Globus pallidus (tissue), 1 donor: ENCODE results near the gene MOB2.

Source experiments
- DNase-seq: peaks from one replicate; pipeline ENCODE4 v3.0.0-alpha.2; 2015; ENCODE audit warnings: low spot score

MOB2 gene

GRCh38 chr11:1470681-1471611, 15.6 kb downstream of the MOB2 start:
- no peak for DNase-seq

- DNase-seq: no peak
Measured at GRCh38 chr11:1469911-1470680, 16.5 kb downstream of the MOB2 start.

GRCh38 chr11:1469287-1469910, 17.2 kb downstream of the MOB2 start:
- no peak for DNase-seq

- no peak for DNase-seq
Measured at GRCh38 chr11:1468473-1469066, 18.0 kb downstream of the MOB2 start.

- DNase-seq: no peak
Measured at GRCh38 chr11:1468002-1468401, 18.6 kb downstream of the MOB2 start.

- no peak for DNase-seq
Measured at GRCh38 chr11:1467270-1467669, 19.3 kb downstream of the MOB2 start.

GRCh38 chr11:1466784-1467183, 19.8 kb downstream of the MOB2 start:
- DNase-seq: no peak

GRCh38 chr11:1463056-1463455, 23.5 kb downstream of the MOB2 start:
- DNase-seq: no peak

DNA sequence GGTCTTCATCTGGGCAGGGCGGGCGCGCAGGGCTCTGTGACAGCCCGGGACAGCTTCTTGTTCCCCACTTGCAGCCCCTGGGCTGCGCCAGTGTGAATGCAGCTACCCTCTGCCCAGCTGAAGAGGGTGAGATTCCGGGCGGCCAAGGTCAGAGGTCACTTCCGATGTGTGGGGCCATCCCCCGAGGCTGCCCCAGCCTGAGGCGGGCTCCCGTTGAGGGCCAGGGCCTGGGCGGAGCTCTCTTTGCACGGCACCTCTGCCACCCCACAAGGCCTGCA, 23.9 kb downstream of the MOB2 start:
- DNase-seq: no peak

- no peak for DNase-seq
Measured at GRCh38 chr11:1461826-1462697, 24.5 kb downstream of the MOB2 start.

DNA sequence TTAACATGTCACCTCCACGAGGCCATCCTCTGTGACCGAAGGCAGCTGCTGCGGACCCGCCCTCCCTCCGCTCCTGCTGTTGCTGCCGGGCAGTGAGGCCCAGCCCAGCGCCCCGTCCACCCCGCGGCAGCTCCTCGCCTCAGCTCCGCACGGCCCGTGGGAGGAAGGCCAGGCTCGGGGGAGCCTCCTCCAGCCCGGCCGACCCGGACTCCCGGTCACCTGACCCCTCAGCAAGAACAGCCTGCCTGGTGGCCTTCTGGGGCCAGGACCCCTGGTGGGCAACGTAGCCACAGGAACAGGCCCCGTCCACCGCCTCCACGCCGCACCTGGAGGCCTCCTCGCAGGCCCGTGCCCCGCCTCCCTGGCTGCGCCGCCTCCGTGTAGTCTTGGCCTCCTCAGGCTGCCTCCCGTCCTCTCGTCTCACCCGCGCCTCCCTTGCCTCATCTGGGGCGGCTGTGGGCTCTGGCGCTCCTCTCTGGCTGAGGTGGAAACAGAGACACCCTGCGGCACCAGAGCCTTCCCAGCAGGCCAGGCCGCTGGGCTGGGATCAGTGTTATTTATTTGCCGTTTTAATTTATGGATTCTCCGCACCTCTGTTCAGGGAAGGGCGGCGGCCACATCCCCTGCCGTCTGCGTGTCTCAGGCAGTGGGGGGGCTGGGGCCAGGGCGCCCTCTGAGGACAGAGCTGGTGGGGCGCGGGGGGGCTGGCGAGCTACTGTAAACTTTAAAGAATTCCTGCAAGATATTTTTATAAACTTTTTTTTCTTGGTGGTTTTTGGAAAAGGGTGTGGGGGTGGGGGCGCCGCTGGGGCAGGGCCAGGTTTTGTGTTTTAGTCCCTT, 25.4 kb downstream of the MOB2 start:
- no peak for DNase-seq

GRCh38 chr11:1460396-1460985, 26.1 kb downstream of the MOB2 start:
- DNase-seq: peak; percentile 73

DNA sequence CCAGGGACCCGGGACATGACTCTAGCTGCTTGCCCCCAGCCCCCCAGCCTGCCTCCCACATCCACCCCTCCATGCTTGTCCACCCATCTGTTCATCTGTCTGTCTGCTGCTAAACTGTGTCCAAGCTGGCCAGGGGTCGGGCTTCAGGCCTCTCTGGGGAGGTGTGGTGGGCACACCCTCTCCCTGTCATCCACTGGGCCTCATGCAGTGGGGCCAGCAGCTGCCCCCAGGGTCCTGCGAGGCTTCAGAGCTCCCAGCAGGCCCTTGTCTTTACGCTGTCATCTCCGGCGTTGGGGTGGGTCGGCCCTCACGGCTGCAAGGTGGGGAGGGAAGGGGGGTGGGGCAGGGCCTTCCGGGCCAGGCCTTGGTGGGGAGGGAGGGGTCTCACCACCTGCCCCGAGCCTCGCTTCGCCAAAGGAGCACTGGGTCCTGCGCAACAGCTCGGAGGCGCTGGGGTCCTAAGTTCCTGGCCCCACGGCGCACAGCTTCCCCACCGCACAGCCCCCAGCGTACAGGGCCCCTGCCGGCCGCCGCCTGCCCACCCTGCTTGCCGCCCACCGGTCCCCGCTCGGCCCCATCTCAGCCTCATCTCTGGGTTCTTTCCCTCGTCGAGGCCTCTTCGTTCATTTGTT, 26.7 kb downstream of the MOB2 start:
- DNase-seq: no peak

- no peak for DNase-seq
Measured at GRCh38 chr11:1459219-1459575, 27.4 kb downstream of the MOB2 start.

DNA sequence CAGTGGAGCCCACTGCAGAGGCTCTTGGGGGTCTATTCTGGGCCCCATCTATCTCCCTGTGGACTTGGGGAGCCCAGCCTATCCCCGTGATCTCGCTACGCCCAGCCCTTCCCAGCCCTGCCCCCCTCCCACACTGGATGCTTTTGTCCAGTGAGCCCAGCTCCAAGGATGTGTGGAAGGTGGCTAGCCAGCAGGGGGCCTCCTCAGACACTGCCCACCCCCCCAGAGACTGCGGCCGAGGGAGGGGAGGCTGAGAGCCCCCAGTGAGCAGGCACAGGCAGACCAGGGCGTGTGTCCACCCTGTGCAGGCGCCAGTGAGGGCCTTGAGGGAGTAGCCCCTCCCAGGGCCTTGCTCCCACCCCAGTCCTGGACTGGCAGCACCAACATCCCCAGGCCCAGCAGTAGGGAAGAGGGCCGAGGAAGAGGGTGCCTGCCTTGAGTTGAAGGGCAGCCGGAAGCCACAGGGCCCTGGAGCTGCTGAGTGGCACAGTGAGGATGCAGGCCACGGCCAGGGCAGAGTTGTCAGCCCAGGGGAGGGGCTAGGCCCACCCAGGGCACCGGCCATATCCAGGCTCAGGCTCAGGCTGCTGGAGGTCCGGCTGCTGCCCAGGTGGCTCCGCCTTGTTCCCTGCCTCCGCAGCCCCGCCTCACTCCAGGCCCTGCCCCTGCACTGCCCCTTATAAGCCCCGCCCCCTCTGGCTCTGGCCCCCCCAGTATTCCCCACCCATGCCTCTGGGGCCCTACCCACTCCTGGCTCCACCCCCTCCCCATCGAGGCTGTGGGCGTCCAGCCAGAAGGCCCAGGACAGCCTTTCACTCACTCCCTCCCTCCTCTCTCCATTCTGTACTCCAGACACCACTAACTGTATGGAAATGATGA, 28.0 kb downstream of the MOB2 start:
- peak; percentile 18 for DNase-seq

DNA sequence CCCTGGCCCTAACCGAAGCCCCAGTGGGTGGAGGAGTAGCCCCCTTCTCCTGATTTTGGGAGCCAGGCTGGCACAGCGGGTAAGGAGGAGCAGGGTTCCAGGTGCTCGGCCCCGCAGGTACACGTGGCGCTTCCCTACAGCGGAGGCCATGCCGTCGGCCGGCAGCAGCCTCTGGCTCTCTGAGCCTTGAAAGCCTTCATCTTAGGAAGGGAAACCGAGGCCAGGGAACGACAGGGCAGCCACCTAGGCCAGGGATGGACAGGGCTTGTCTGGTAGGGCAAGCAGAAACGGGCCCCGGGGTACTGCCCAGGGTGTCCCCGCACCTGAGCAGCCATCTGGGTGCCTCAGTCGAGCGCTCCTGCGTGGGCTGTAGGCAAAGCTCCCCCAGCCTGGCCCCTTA, 28.7 kb downstream of the MOB2 start:
- DNase-seq: no peak

DNA sequence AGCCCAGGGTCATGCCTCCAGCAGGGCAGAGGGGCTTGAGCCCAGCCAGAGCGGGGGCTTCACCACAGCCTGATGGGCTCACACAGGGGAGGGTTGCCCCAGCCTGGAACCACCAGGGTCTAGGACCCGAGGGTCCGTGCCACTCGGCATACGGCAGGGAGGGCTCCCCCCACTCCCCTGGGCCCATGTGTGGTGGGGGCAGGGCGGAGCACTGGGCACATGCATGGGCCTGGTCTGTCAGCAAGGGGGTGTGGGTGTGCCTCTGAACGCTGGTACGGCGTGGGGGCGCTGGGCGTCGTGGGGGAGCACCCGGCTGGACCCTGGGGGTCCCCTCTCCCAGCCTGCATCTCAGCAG, 29.3 kb downstream of the MOB2 start:
- DNase-seq: no peak

DNA sequence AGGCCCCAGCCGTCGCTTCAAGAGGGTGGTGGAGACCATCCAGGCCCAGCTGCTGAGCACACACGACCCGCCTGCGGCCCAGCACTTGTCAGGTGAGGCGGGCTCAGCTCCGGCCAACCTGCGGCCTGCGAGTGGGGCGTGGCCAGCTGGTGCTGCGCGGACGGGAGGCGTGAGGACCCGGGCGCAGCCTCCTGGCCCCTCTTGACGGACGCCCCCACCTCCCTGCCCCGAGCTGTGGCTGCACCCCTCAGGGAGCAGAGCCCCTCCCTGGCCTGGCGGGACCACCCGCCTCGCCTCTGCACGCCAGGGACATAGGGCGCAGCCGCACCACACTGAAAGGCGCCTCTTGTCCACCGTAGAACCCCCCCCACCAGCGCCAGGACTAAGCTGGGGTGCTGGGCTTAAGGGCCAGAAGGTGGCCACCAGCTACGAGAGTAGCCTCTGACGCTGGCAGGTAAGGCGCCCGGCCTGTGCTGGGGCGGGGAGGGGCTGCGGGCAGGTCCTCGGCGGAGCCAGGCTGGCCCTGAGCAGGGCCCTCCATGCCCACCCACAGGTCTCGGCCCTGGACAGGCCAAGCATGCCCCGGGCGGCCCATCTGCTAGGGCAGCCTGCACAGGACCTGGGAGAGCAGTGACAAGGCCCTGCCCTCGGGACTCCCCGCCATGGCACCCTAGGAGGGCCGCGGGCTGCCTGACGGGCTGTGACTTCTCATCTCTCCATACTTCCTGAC, 29.8 kb downstream of the MOB2 start:
- DNase-seq: no peak
